Activated CD8-positive, alpha-beta T cell treated with anti-CD3 and anti-CD28 coated beads for 36 hours (primary cell): ENCODE data around the gene POC1B. TPM values are rescaled to one million over a fixed set of nuclear protein-coding genes. Genes with fewer than 3 reads are reported as not detected.

Source experiments
- ATAC-seq: fragments of 200-7000 bp; cut with Tn5 transposase; one replicate; pipeline ENCODE4 v1.10.0; 2021; ENCODE audit warnings: mild to moderate bottlenecking, moderate library complexity
- CTCF ChIA-PET: fragments of 350-600 bp; sonication (Branson Sonifier 250); formaldehyde crosslinking; loops from one replicate; lab custom pipeline; 2021; ENCODE audit warnings: antibody characterized with exemption; lab: Charles Lee
- POLR2A ChIA-PET: fragments of 350-600 bp; sonication (Branson Sonifier 250); formaldehyde crosslinking; loops from one replicate; lab custom pipeline; 2021; ENCODE audit warnings: antibody characterized with exemption; lab: Charles Lee
- DNase-seq: peaks from one replicate; pipeline ENCODE4 v3.0.0-alpha.2; 2020
- H3K27ac Mint-ChIP-seq: one replicate; pipeline ENCODE4 v1.8.0; 2021; ENCODE audit warnings: mild to moderate bottlenecking, mixed read lengths
- H3K27me3 Mint-ChIP-seq: one replicate; pipeline ENCODE4 v1.8.0; 2021; ENCODE audit warnings: mixed read lengths
- H3K36me3 Mint-ChIP-seq: one replicate; pipeline ENCODE4 v1.8.0; 2021; ENCODE audit warnings: low read depth, mixed read lengths
- H3K4me1 Mint-ChIP-seq: one replicate; pipeline ENCODE4 v1.8.0; 2021; ENCODE audit warnings: low read depth, mixed read lengths
- H3K4me3 Mint-ChIP-seq: one replicate; pipeline ENCODE4 v1.8.0; 2021; ENCODE audit warnings: mild to moderate bottlenecking, moderate library complexity, mixed read lengths
- H3K9me3 Mint-ChIP-seq: one replicate; pipeline ENCODE4 v1.8.0; 2021; ENCODE audit warnings: mixed read lengths
- CTCF ChIP-seq: fragments of 200-600 bp; IDR thresholded peaks from one replicate; pipeline ENCODE4 v1.8.0; 2022; ENCODE audit warnings: antibody characterized with exemption, mild to moderate bottlenecking
- intact Hi-C: fragments of 100-400 bp; cut with micrococcal nuclease; formaldehyde crosslinking; loops from one replicate; pipeline ENCODE4 v1.10.0; 2022
- total RNA-seq, 2 experiments: library from RNA; stranded (reverse); gene quantifications; one replicate each; pipeline ENCODE4 v1.2.3, GENCODE V29; 2021

POC1B gene
- total RNA-seq, 2 experiments from 2014 or later: 31.9 to 34.8 TPM

GRCh38 chr12:89400415-89400814, 125.4 kb downstream of the POC1B start:
- DNase-seq: no peak
- Mint-ChIP-seq H3K36me3 (peaks cover 7% of the 10 kb centered on the region), H3K4me3 (no peak overlapping the region), H3K4me1 (peaks cover 11% of the 10 kb centered on the region), H3K27me3 (no peaks in the 10 kb centered on the region), H3K27ac (no peak overlapping the region), H3K9me3 (no peaks in the 10 kb centered on the region)
- TF ChIP-seq CTCF: no peak
- ChIA-PET POLR2A (no interaction called here), CTCF (no interaction called here)
- no peak for ATAC-seq
- intact Hi-C loops: no loop called here

DNA sequence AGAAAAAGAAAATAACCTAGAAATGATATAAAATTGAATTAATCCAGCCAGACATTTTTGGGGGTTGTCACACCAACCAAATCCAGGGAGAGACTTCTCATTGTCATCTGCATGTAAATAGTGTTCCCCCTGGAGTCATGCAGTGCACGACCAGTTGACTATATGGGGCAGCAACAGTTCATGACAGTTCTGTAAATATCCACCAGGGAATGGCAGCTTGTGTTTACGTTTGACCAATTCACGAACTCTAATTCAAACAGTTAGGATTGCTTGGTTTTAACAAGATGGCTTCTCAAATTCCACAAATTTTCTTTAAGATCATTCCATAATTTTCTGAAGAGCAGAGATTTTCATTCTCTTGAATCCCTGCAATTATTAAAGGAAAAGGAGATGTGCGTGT, 130.1 kb downstream of the POC1B start:
- Mint-ChIP-seq H3K9me3 (no peaks in the 10 kb centered on the region), H3K27ac (no peak overlapping the region), H3K36me3 (peaks cover 5% of the 10 kb centered on the region), H3K27me3 (no peaks in the 10 kb centered on the region), H3K4me1 (peaks cover 20% of the 10 kb centered on the region), H3K4me3 (no peak overlapping the region)
- ChIA-PET POLR2A (no interaction called here), CTCF (no interaction called here)
- TF ChIP-seq CTCF: no peak
- ATAC-seq (no peak), DNase-seq (no peak)
- intact Hi-C loops: no loop called here

DNA sequence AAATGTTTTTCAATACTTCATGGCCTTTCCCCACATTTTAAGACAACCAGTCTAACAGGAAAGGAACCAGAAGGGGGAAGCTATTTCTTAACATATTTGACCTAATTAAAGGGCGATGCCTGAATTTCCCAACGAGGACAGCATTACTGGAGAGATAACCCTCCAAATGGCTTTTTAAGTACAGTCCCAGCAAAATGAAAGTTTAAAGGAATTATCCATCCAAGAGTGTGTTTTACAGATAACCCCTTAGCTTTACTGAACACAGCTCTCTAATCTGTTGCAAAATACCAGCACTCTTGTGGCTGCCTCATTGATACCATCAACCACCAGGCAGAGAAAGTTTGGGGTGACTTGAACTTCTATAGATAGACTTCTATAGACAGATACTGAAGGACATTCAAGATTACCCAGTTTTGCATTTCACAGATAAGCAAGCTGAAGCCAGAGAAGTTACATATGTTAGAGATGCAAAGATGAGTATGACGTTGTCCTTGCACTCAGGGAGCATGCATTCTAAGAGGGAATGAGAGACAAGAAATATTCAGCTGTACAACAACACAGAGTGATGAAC, 132.2 kb downstream of the POC1B start:
- no peak overlapping the region for H3K4me3 Mint-ChIP-seq
- ATAC-seq: no peak
- ChIA-PET CTCF (no interaction called here), POLR2A (no interaction called here)
- H3K9me3 Mint-ChIP-seq: no peaks in the 10 kb centered on the region
- no peaks in the 10 kb centered on the region for H3K27me3 Mint-ChIP-seq
- DNase-seq: no peak
- H3K36me3 Mint-ChIP-seq: peaks cover 3% of the 10 kb centered on the region
- H3K27ac Mint-ChIP-seq: no peak overlapping the region
- intact Hi-C loops: no loop called here
- TF ChIP-seq CTCF: no peak
- peaks cover 28% of the 10 kb centered on the region for H3K4me1 Mint-ChIP-seq

GRCh38 chr12:89392391-89392790, 133.5 kb downstream of the POC1B start:
- TF ChIP-seq CTCF: no peak
- H3K27me3 Mint-ChIP-seq: no peaks in the 10 kb centered on the region
- no peaks in the 10 kb centered on the region for H3K9me3 Mint-ChIP-seq
- intact Hi-C loops: no loop called here
- no peak overlapping the region for H3K27ac Mint-ChIP-seq
- peaks cover 1% of the 10 kb centered on the region for H3K36me3 Mint-ChIP-seq
- ChIA-PET CTCF (no interaction called here), POLR2A (no interaction called here)
- peaks cover 17% of the 10 kb centered on the region for H3K4me1 Mint-ChIP-seq
- ATAC-seq (no peak), DNase-seq (no peak)
- H3K4me3 Mint-ChIP-seq: no peak overlapping the region

DNA sequence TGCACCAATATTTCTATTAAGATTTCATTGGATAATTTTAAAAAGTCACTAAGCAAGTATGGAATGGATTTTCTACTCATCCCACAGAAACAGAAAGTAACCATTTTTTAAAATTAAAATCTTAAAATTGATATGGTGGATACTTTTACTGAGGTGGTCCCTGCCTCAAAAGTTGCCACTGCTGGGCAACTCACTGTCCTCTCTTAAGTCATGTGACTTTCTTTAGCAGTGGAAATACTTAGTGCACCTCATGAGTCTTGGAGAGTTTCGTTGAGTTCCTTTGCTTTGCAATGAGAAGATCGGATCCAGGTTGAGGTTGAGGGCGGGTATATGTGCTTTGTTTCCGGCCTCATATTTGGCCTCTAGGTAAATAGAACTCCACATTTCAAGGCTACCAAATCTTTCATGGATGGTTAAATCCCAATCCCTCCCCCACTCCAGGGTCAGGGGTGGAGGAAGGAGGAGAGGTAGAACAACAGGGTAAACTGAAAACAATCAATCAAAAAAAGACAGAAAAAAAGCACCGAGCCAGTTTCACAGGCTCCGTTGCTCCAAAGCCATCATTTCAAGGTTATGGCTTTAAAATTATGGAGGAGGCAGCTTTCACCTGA, 134.0 kb downstream of the POC1B start:
- CTCF ChIA-PET: no interaction called here
- DNase-seq: no peak
- Mint-ChIP-seq H3K9me3 (no peaks in the 10 kb centered on the region), H3K36me3 (peaks cover 1% of the 10 kb centered on the region), H3K27me3 (no peaks in the 10 kb centered on the region), H3K4me1 (peaks cover 17% of the 10 kb centered on the region), H3K4me3 (no peak overlapping the region), H3K27ac (no peak overlapping the region)
- no peak for TF ChIP-seq CTCF
- intact Hi-C loops: no loop called here
- POLR2A ChIA-PET: no interaction called here
- ATAC-seq: no peak
